ENCODE results near the gene FSTL4.

GRCh38 chr5:133387621-133388020 lies 224.7 kb downstream of the FSTL4 start:
- TF ChIP-seq CTCF (IDR thresholded peaks at IDR 0.05; ENCODE audit: borderline replicate concordance, extremely low read depth, low read length, poor library complexity, severe bottlenecking) (no peak), EZH2 (IDR thresholded peaks at IDR 0.05; ENCODE audit: borderline replicate concordance, low read depth, low read length, severe bottlenecking) (no peak)
